ENCODE measurements around the gene HOATZ.

DNA sequence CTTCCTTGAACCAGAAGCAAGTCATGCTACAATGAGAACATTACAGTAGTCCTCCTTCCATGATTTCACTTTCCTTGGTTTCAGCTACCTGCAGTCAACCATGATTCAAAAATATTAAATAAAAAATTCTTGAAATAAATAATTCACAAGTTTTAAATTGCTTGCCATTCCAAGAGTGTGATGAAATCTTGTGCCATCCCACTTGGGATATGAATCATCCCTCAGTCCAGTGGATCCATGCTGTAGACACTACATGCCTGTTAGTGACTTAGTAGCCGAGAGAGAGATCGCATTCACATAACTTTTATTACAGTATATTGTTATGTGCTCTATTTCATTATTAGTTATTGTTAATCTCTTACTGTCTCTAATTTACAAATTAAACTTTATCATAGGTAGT is 6.0 kb downstream of the HOATZ start:
- TF ChIP-seq CTCF (IDR thresholded peaks at IDR 0.05; ENCODE audit: insufficient read depth, low read length, poor library complexity, severe bottlenecking) (no peak), EZH2phosphoT487 (conservative IDR thresholded peaks at IDR 0.05; ENCODE audit: low read length) (no peak)

Measured in SU-DHL-6 (cell line).